ENCODE measurements around the gene DTNA.

The DTNA gene

DNA sequence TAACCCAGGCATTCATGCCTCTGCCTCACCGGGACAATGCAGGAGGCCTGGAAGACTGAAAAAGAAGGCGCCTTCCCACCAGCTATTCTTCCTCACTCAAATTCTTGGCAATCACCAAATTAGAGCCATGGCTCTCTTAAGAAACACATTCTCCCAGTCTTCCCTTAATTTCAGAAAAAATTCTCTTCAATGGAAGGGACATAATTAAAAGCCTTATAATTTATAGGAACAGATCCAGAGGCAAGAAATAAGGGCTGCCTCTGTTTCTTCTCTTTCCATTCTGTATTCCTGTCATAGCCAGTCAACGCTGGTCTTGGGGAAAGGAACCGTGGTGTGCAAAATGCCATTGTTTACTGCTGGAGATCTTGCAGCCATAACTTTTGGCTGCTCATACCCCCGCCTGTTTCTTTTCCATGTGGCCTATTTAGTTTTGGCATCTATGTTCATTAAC lies 32.8 kb downstream of the DTNA start:
- Histone ChIP-seq H3K79me2 (ENCODE audit: insufficient read depth, low read length) (no peaks in the 10 kb centered on the region), H4K20me1 (ENCODE audit: insufficient read depth, low read length) (no peaks in the 10 kb centered on the region), H3K4me1 (ENCODE audit: insufficient read depth, low read length, severe bottlenecking) (no peaks in the 10 kb centered on the region), H3F3A (ENCODE audit: insufficient read depth, low read length) (no peaks in the 10 kb centered on the region), H3K27me3 (ENCODE audit: insufficient read depth, low read length) (no peaks in the 10 kb centered on the region), H3K9me3 (ENCODE audit: low read length) (no peaks in the 10 kb centered on the region), H2AFZ (ENCODE audit: low read length) (no peak overlapping the region), H3K9me2 (ENCODE audit: low read depth, low read length) (no peaks in the 10 kb centered on the region), H3K4me3 (ENCODE audit: low read depth, low read length, poor library complexity, severe bottlenecking) (no peak overlapping the region), H3K4me2 (ENCODE audit: low read length) (no peak overlapping the region), H3K9ac (ENCODE audit: low read length) (no peak overlapping the region), H3K36me3 (ENCODE audit: insufficient read depth, low read length) (no peaks in the 10 kb centered on the region), H3K27ac (ENCODE audit: low read depth, low read length, poor library complexity, severe bottlenecking) (no peak overlapping the region)
- no peak for TF ChIP-seq EZH2 (IDR thresholded peaks at IDR 0.05; ENCODE audit: borderline replicate concordance, low read length)
- TF ChIP-seq, protein P1, sequence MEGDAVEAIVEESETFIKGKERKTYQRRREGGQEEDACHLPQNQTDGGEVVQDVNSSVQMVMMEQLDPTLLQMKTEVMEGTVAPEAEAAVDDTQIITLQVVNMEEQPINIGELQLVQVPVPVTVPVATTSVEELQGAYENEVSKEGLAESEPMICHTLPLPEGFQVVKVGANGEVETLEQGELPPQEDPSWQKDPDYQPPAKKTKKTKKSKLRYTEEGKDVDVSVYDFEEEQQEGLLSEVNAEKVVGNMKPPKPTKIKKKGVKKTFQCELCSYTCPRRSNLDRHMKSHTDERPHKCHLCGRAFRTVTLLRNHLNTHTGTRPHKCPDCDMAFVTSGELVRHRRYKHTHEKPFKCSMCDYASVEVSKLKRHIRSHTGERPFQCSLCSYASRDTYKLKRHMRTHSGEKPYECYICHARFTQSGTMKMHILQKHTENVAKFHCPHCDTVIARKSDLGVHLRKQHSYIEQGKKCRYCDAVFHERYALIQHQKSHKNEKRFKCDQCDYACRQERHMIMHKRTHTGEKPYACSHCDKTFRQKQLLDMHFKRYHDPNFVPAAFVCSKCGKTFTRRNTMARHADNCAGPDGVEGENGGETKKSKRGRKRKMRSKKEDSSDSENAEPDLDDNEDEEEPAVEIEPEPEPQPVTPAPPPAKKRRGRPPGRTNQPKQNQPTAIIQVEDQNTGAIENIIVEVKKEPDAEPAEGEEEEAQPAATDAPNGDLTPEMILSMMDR (IDR thresholded peaks at IDR 0.05; ENCODE audit: low read length), result no peak

DNA sequence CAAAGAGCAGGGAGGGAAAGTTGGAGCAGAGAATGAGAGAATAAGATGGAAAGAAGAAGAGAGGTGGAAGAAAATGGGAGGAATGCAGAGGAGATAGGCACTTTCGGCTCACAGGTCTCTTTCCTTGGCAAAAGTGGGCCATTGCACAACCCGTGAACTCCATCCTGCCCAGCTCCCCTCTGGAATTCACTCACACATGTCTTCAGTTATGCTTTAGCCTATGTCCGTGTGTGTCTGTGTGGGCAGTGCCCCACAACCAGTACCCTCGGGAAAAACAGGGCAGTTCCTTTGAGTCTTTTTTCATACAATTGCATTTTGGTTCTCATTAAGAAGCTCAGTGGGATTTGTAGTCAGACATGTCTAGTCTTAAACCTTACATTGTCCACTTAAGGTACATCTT lies 34.5 kb downstream of the DTNA start:
- H3K4me3 ChIP-seq (ENCODE audit: low read depth, low read length, poor library complexity, severe bottlenecking), result no peak overlapping the region

DNA sequence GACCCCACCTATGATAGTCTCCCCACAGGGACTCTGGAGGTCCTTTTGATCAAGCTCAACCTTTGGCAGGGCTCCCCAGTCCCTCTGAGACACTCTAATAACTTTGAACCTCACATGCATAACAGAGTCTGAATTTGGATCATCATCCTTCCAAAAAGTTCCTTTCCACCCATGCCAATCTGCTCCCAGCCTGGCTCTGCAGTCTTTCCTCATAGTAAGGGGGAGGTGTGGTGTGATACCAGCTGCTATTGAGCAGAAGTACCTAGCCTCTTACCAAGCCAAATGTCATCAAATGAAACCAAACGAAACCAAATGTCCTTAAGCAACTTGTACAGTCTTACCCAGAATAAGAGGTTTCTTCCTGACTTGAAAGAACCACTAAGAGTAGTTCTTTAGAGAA lies 36.5 kb downstream of the DTNA start:
- Histone ChIP-seq H3K27me3 (ENCODE audit: insufficient read depth, low read length) (no peaks in the 10 kb centered on the region), H3K4me2 (ENCODE audit: low read length) (no peak overlapping the region), H2AFZ (ENCODE audit: low read length) (no peak overlapping the region), H3K9me2 (ENCODE audit: low read depth, low read length) (no peaks in the 10 kb centered on the region), H3K36me3 (ENCODE audit: insufficient read depth, low read length) (no peaks in the 10 kb centered on the region), H3K9ac (ENCODE audit: low read length) (no peak overlapping the region), H3K27ac (ENCODE audit: low read depth, low read length, poor library complexity, severe bottlenecking) (no peak overlapping the region), H3K79me2 (ENCODE audit: insufficient read depth, low read length) (no peaks in the 10 kb centered on the region), H3F3A (ENCODE audit: insufficient read depth, low read length) (no peaks in the 10 kb centered on the region), H4K20me1 (ENCODE audit: insufficient read depth, low read length) (no peaks in the 10 kb centered on the region), H3K4me1 (ENCODE audit: insufficient read depth, low read length, severe bottlenecking) (no peaks in the 10 kb centered on the region), H3K4me3 (ENCODE audit: low read depth, low read length, poor library complexity, severe bottlenecking) (no peak overlapping the region), H3K9me3 (ENCODE audit: low read length) (no peaks in the 10 kb centered on the region)
- TF ChIP-seq, protein P1 (IDR thresholded peaks at IDR 0.05; ENCODE audit: low read length), result no peak
- no peak for TF ChIP-seq EZH2 (IDR thresholded peaks at IDR 0.05; ENCODE audit: borderline replicate concordance, low read length)

More for the DNA sequence above, 34.5 kb downstream of the DTNA start:
- Histone ChIP-seq H3K36me3 (ENCODE audit: insufficient read depth, low read length) (no peaks in the 10 kb centered on the region), H4K20me1 (ENCODE audit: insufficient read depth, low read length) (no peaks in the 10 kb centered on the region), H2AFZ (ENCODE audit: low read length) (no peak overlapping the region), H3F3A (ENCODE audit: insufficient read depth, low read length) (no peaks in the 10 kb centered on the region), H3K27me3 (ENCODE audit: insufficient read depth, low read length) (no peaks in the 10 kb centered on the region), H3K4me2 (ENCODE audit: low read length) (no peak overlapping the region), H3K9me2 (ENCODE audit: low read depth, low read length) (no peaks in the 10 kb centered on the region), H3K4me1 (ENCODE audit: insufficient read depth, low read length, severe bottlenecking) (no peaks in the 10 kb centered on the region), H3K9ac (ENCODE audit: low read length) (no peak overlapping the region), H3K79me2 (ENCODE audit: insufficient read depth, low read length) (no peaks in the 10 kb centered on the region), H3K9me3 (ENCODE audit: low read length) (no peaks in the 10 kb centered on the region), H3K27ac (ENCODE audit: low read depth, low read length, poor library complexity, severe bottlenecking) (no peak overlapping the region)
- TF ChIP-seq, protein P1 (IDR thresholded peaks at IDR 0.05; ENCODE audit: low read length), result no peak
- TF ChIP-seq EZH2 (IDR thresholded peaks at IDR 0.05; ENCODE audit: borderline replicate concordance, low read length), result no peak

Measured in OCI-LY1 (cell line).